IPS-NIHi7 (cell line): Measurements from ENCODE around the gene AOC3.
"Not testable (repeated sequence)": the region's sequence is repeated elsewhere in the genome, so short reads cannot be mapped to it uniquely, and the experiment has no call there.

Experiments used
- DNase-seq: peaks from one replicate; pipeline ENCODE4 v3.0.0; 2012; ENCODE audit warnings: mixed read lengths; ENCODE audit errors: extremely low spot score

The AOC3 gene

GRCh38 chr17:42844761-42845555, 6.0 kb upstream of the AOC3 start:
- no peak for DNase-seq

- no peak for DNase-seq
Observed at GRCh38 chr17:42845556-42845917, 5.5 kb upstream of the AOC3 start.

- DNase-seq, result no peak
Observed at GRCh38 chr17:42845918-42846593, 4.9 kb upstream of the AOC3 start.

GRCh38 chr17:42846594-42847280, 4.3 kb upstream of the AOC3 start:
- DNase-seq, result no peak

GRCh38 chr17:42848093-42848492, 2.9 kb upstream of the AOC3 start:
- no peak for DNase-seq

GRCh38 chr17:42849031-42849430, 2.0 kb upstream of the AOC3 start:
- DNase-seq, result no peak

- no peak for DNase-seq
Observed at GRCh38 chr17:42849451-42850181, 1.4 kb upstream of the AOC3 start.

GRCh38 chr17:42851371-42852240, 607 bp downstream of the AOC3 start:
- not testable (repeated sequence) for DNase-seq

GRCh38 chr17:42852351-42852750, 1.4 kb downstream of the AOC3 start:
- no peak for DNase-seq

- no peak for DNase-seq
Observed at GRCh38 chr17:42853004-42853403, 2.0 kb downstream of the AOC3 start.

- DNase-seq, result no peak
Observed at GRCh38 chr17:42853597-42853967, 2.6 kb downstream of the AOC3 start.

GRCh38 chr17:42853968-42854790, 3.2 kb downstream of the AOC3 start:
- DNase-seq, result no peak

- no peak for DNase-seq
Observed at GRCh38 chr17:42855048-42855596, 4.1 kb downstream of the AOC3 start.

GRCh38 chr17:42856093-42856492, 5.1 kb downstream of the AOC3 start:
- not testable (repeated sequence) for DNase-seq

- DNase-seq, result not testable (repeated sequence)
Observed at GRCh38 chr17:42856516-42856915, 5.5 kb downstream of the AOC3 start.

- DNase-seq, result peak; percentile 52
Observed at GRCh38 chr17:42857389-42857788, 6.4 kb downstream of the AOC3 start.

GRCh38 chr17:42865638-42866094, 14.7 kb downstream of the AOC3 start:
- no peak for DNase-seq

- DNase-seq, result no peak
Observed at GRCh38 chr17:42866216-42866615, 15.2 kb downstream of the AOC3 start.

- no peak for DNase-seq
Observed at GRCh38 chr17:42866631-42867575, 15.9 kb downstream of the AOC3 start.
